B cell (primary cell): ENCODE data around the gene BCAR1. TPM values are rescaled to one million over a fixed set of nuclear protein-coding genes. Genes with fewer than 3 reads are reported as not detected.

Experiments used
- ATAC-seq: fragments of 200-7000 bp; cut with Tn5 transposase; one replicate; pipeline ENCODE4 v1.10.0; 2021; ENCODE audit warnings: low read depth, mild to moderate bottlenecking, moderate number of reproducible peaks, moderate library complexity
- CTCF ChIA-PET: fragments of 350-600 bp; sonication (Branson Sonifier 250); formaldehyde crosslinking; loops from one replicate; lab custom pipeline; 2021; ENCODE audit warnings: antibody characterized with exemption, inconsistent platforms; lab: Charles Lee
- POLR2A ChIA-PET: fragments of 350-600 bp; sonication (Branson Sonifier 250); formaldehyde crosslinking; loops from one replicate; lab custom pipeline; 2021; ENCODE audit warnings: antibody characterized with exemption; lab: Charles Lee
- DNase-seq: peaks from one replicate; pipeline ENCODE4 v3.0.0; 2013
- H2AFZ ChIP-seq: 2 replicates; pipeline ENCODE4 v1.6.1; 2012; ENCODE audit warnings: mild to moderate bottlenecking, low read depth, low read length; ENCODE audit not compliant: insufficient read depth, poor library complexity, severe bottlenecking
- H3K27ac ChIP-seq, 2 donors: 1 replicate in 1 of 2; 2 replicates in 1 of 2; pipeline ENCODE4 v1.5.1; 2012 to 2013; ENCODE audit warnings: low read length in 2 of 2, mild to moderate bottlenecking in 2 of 2, moderate library complexity in 1 of 2
- H3K27me3 ChIP-seq, 4 experiments: fragments of 200-600 bp in 1 of 4; sonication (generic) in 1 of 4; replicated peaks in 1 of 4; 1 replicate in 2 of 4; 2 replicates in 2 of 4; pipeline versions ENCODE4 v1.6.1 to v1.7.0; 2013 to 2016; ENCODE audit warnings: low read length in 3 of 4, mild to moderate bottlenecking in 2 of 4, mixed read lengths in 1 of 4, moderate library complexity in 1 of 4; ENCODE audit not compliant: insufficient read depth in 4 of 4, control insufficient read depth in 3 of 4; ENCODE audit errors: control extremely low read depth in 1 of 4
- H3K36me3 ChIP-seq, 2 experiments: replicated peaks in 1 of 2; 1 replicate in 1 of 2; 2 replicates in 1 of 2; pipeline versions ENCODE4 v1.6.1 to v1.7.1; 2013; ENCODE audit warnings: low read length in 1 of 2; ENCODE audit not compliant: insufficient read depth in 2 of 2, control insufficient read depth in 1 of 2; ENCODE audit errors: control extremely low read depth in 1 of 2, extremely low read depth in 1 of 2
- H3K4me1 ChIP-seq, 2 donors: fragments of 200-600 bp in 1 of 2; sonication (generic) in 1 of 2; 1 replicate in 1 of 2; 2 replicates in 1 of 2; pipeline versions ENCODE4 v1.5.1 to v1.6.1; 2013 to 2017; ENCODE audit warnings: low read length in 2 of 2; ENCODE audit not compliant: control insufficient read depth in 2 of 2, insufficient read depth in 2 of 2
- H3K4me2 ChIP-seq: replicated peaks from 2 replicates; pipeline ENCODE3; 2012; ENCODE audit warnings: mild to moderate bottlenecking, low read depth, low read length; ENCODE audit not compliant: poor library complexity, severe bottlenecking
- H3K4me3 ChIP-seq, 5 experiments: fragments of 200-600 bp in 1 of 5; sonication (generic) in 1 of 5; 1 replicate in 3 of 5; 2 replicates in 2 of 5; pipeline versions ENCODE4 v1.5.1 to v1.7.0; 2011 to 2016; ENCODE audit warnings: low read length in 4 of 5, mild to moderate bottlenecking in 4 of 5, low read depth in 2 of 5, control low read depth in 1 of 5, moderate library complexity in 1 of 5; ENCODE audit not compliant: insufficient read depth in 1 of 5; ENCODE audit errors: control extremely low read depth in 1 of 5, extremely low read depth in 1 of 5
- H3K79me2 ChIP-seq: fragments of 200-600 bp; sonication (generic); one replicate; pipeline ENCODE4 v1.6.0; 2016; ENCODE audit warnings: low read length; ENCODE audit not compliant: control insufficient read depth, insufficient read depth
- H3K9ac ChIP-seq: fragments of 200-600 bp; sonication (generic); 2 replicates; pipeline ENCODE4 v1.6.1; 2017; ENCODE audit warnings: mild to moderate bottlenecking, low read length, moderate library complexity
- H3K9me3 ChIP-seq, 3 donors: one replicate each; pipeline versions ENCODE4 v1.6.1 to v1.7.1; 2013; ENCODE audit warnings: low read length in 2 of 3; ENCODE audit not compliant: control insufficient read depth in 2 of 3, insufficient read depth in 1 of 3; ENCODE audit errors: control extremely low read depth in 1 of 3
- H4K20me1 ChIP-seq: 2 replicates; pipeline ENCODE4 v1.6.0; 2012; ENCODE audit warnings: mild to moderate bottlenecking, low read length; ENCODE audit not compliant: insufficient read depth, control insufficient read depth, poor library complexity, severe bottlenecking
- H3K27ac Mint-ChIP-seq: one replicate; pipeline ENCODE4 v1.8.0; 2021; ENCODE audit warnings: mixed read lengths
- H3K27me3 Mint-ChIP-seq: one replicate; pipeline ENCODE4 v1.8.0; 2021; ENCODE audit warnings: mixed read lengths
- H3K4me1 Mint-ChIP-seq: one replicate; pipeline ENCODE4 v1.8.0; 2021; ENCODE audit warnings: mixed read lengths
- H3K4me3 Mint-ChIP-seq: one replicate; pipeline ENCODE4 v1.8.0; 2021; ENCODE audit warnings: mixed read lengths
- H3K9me3 Mint-ChIP-seq: one replicate; pipeline ENCODE4 v1.8.0; 2022; ENCODE audit warnings: mixed read lengths; ENCODE audit not compliant: insufficient read depth
- CTCF ChIP-seq: fragments of 200-600 bp; IDR thresholded peaks from one replicate; pipeline ENCODE4 v1.8.0; 2022; ENCODE audit warnings: antibody characterized with exemption, mild to moderate bottlenecking
- EZH2 ChIP-seq: IDR thresholded peaks from 2 replicates; pipeline ENCODE4 v1.6.1; 2012; ENCODE audit warnings: borderline replicate concordance, low read depth, mild to moderate bottlenecking, moderate library complexity, low read length; ENCODE audit not compliant: insufficient read depth, poor library complexity, severe bottlenecking
- WGBS: methylation state at CpG from one replicate; pipeline ENCODE4 v1.1.5; 2013; ENCODE audit warnings: missing lambda C conversion rate; ENCODE audit not compliant: insufficient coverage; 5-methylcytosine and 5-hydroxymethylcytosine counted together
- intact Hi-C: fragments of 100-400 bp; cut with micrococcal nuclease; formaldehyde crosslinking; loops from one replicate; pipeline ENCODE4 v1.10.0; 2022
- polyA plus RNA-seq: library from polyadenylated mRNA; depleted of rRNA; stranded (reverse); fragments of >200 nt; gene quantifications from 2 replicates; pipeline ENCODE4 v1.2.3, GENCODE V29; 2012
- total RNA-seq, 2 donors: library from RNA; stranded (reverse); fragments of 120-200 nt in 1 of 2; gene quantifications; 1 replicate in 1 of 2; 2 replicates in 1 of 2; pipeline versions ENCODE4 v1.2.3 to v1.2.4, GENCODE V29; 2013 to 2022

BCAR1 gene
- total and polyA plus RNA-seq, 2 donors (not counting 1 experiment from before 2014, with no cell fraction given), result not detected

- H3K4me3 Mint-ChIP-seq, result no peak overlapping the region
- intact Hi-C loops, result no loop called here
- POLR2A ChIA-PET, result no interaction called here
- peaks cover 21% of the 10 kb centered on the region for H3K4me1 Mint-ChIP-seq
- Histone ChIP-seq H3K36me3 (no peaks in the 10 kb centered on the region), H3K9ac (no peak overlapping the region), H4K20me1 (peaks cover 8% of the 10 kb centered on the region), H3K4me2 (no peak overlapping the region), H3K9me3 (peaks cover 0 to 4% (median 0%) of the 10 kb centered on the region in 3 donors), H3K27ac (no peak overlapping the region), H3K27me3 (peaks cover 0 to 79% (median 18%) of the 10 kb centered on the region in 4 experiments), H3K4me1 (peaks cover 20 to 23% of the 10 kb centered on the region in 2 donors), H3K4me3 (no peak overlapping the region), H3K79me2 (no peaks in the 10 kb centered on the region), H2AFZ (no peak overlapping the region)
- CTCF ChIA-PET, result interaction anchor here (1.1 kb wide), 1 partner anchor 13 kb away, joined by 6 read pairs; no protein-coding TSS in a partner anchor
- H3K27ac Mint-ChIP-seq, result no peak overlapping the region
- ATAC-seq (no peak), DNase-seq (no peak)
- H3K27me3 Mint-ChIP-seq, result peaks cover 67% of the 10 kb centered on the region
- no peaks in the 10 kb centered on the region for H3K9me3 Mint-ChIP-seq
- WGBS, result 94% methylated on average over 13 of the region's 13 CpGs
- TF ChIP-seq CTCF, result no peak
- no peak for TF ChIP-seq EZH2
These were observed 4.2 kb downstream of the BCAR1 start for GRCh38 chr16:75247249-75247648.

GRCh38 chr16:75246504-75247205 lies 4.8 kb downstream of the BCAR1 start:
- H3K4me3 Mint-ChIP-seq, result no peak overlapping the region

More at GRCh38 chr16:75246504-75247205, 4.8 kb downstream of the BCAR1 start:
- H3K36me3 ChIP-seq, result no peaks in the 10 kb centered on the region
- no peak overlapping the region for H3K27ac ChIP-seq
- Mint-ChIP-seq H3K4me1 (peaks cover 15% of the 10 kb centered on the region), H3K27me3 (peaks cover 67% of the 10 kb centered on the region), H3K27ac (no peak overlapping the region), H3K9me3 (no peaks in the 10 kb centered on the region)
- CTCF ChIA-PET, result interaction anchor here (1.0 kb wide), 1 partner anchor 13 kb away, joined by 3 read pairs; no protein-coding TSS in a partner anchor
- TF ChIP-seq EZH2 (no peak), CTCF (no peak)
- no peak overlapping the region for H2AFZ ChIP-seq
- intact Hi-C loops, result no loop called here
- H3K79me2 ChIP-seq, result no peaks in the 10 kb centered on the region
- POLR2A ChIA-PET, result no interaction called here
- no peaks in the 10 kb centered on the region for H3K9me3 ChIP-seq
- H4K20me1 ChIP-seq, result peaks cover 8% of the 10 kb centered on the region
- 96% methylated on average over 12 of the region's 12 CpGs for WGBS
- ATAC-seq (no peak), DNase-seq (no peak)
- no peak overlapping the region for H3K4me2 ChIP-seq
- no peak overlapping the region for H3K4me3 ChIP-seq
- peaks cover 14 to 19% of the 10 kb centered on the region in 2 donors for H3K4me1 ChIP-seq
- H3K9ac ChIP-seq, result no peak overlapping the region
- peaks cover 0 to 79% (median 15%) of the 10 kb centered on the region in 4 experiments for H3K27me3 ChIP-seq
